Smooth muscle cell (in vitro differentiated cells): ENCODE measurements around the gene GPR18. TPM values are rescaled to one million over a fixed set of nuclear protein-coding genes. Genes with fewer than 3 reads are reported as not detected.

Source experiments
- DNase-seq: peaks from one replicate; lab custom pipeline; 2025; ENCODE audit not compliant: unreplicated experiment; lab: John Stamatoyannopoulos, UW
- H2AFZ ChIP-seq: fragments of 200-600 bp; sonication (generic); 2 replicates; pipeline ENCODE4 v1.6.0; 2016; ENCODE audit warnings: antibody characterized with exemption, low read depth, mild to moderate bottlenecking
- H3F3A ChIP-seq: fragments of 200-600 bp; sonication (generic); 2 replicates; pipeline ENCODE4 v1.6.0; 2017; ENCODE audit warnings: antibody characterized with exemption, low read depth
- H3K27ac ChIP-seq: fragments of 200-600 bp; sonication (generic); 2 replicates; pipeline ENCODE4 v1.5.1; 2016; ENCODE audit warnings: low read depth, mild to moderate bottlenecking
- H3K27me3 ChIP-seq: fragments of 200-600 bp; sonication (generic); 2 replicates; pipeline ENCODE4 v1.6.1; 2016; ENCODE audit warnings: low read depth, mild to moderate bottlenecking
- H3K36me3 ChIP-seq: fragments of 200-600 bp; sonication (generic); 2 replicates; pipeline ENCODE4 v1.5.1; 2016; ENCODE audit warnings: low read depth
- H3K4me1 ChIP-seq: fragments of 200-600 bp; sonication (generic); 2 replicates; pipeline ENCODE4 v1.5.1; 2016; ENCODE audit warnings: low read depth
- H3K4me2 ChIP-seq: fragments of 200-600 bp; sonication (generic); 2 replicates; pipeline ENCODE4 v1.6.0; 2016; ENCODE audit warnings: mild to moderate bottlenecking
- H3K4me3 ChIP-seq: fragments of 200-600 bp; sonication (generic); 2 replicates; pipeline ENCODE4 v1.5.1; 2016; ENCODE audit warnings: mild to moderate bottlenecking
- H3K79me2 ChIP-seq: fragments of 200-600 bp; sonication (generic); 2 replicates; pipeline ENCODE4 v1.6.0; 2016; ENCODE audit warnings: low read depth, mild to moderate bottlenecking
- H3K9ac ChIP-seq: fragments of 200-600 bp; sonication (generic); 2 replicates; pipeline ENCODE4 v1.6.0; 2016; ENCODE audit warnings: low read depth
- H3K9me3 ChIP-seq: fragments of 200-600 bp; sonication (generic); replicated peaks from 2 replicates; pipeline ENCODE4 v1.5.1; 2016; ENCODE audit warnings: low read depth
- H4K20me1 ChIP-seq: fragments of 200-600 bp; sonication (generic); 2 replicates; pipeline ENCODE4 v1.6.0; 2016; ENCODE audit warnings: low read depth
- WGBS: methylation state at CpG from one replicate; pipeline ENCODE4 v1.1.7; 2016; ENCODE audit warnings: low lambda C conversion rate; 5-methylcytosine and 5-hydroxymethylcytosine counted together
- polyA plus RNA-seq: library from polyadenylated mRNA; unstranded; fragments of >200 nt; fragmentation: Nextera tagmentation; extraction: Ambion mirVana; gene quantifications from 2 replicates; pipeline ENCODE4 v1.2.1, GENCODE V29; 2016
- total RNA-seq: library from RNA; depleted of rRNA; stranded (reverse); fragments of >200 nt; gene quantifications from 2 replicates; pipeline ENCODE4 v1.2.3, GENCODE V29; 2014
- TF ChIP-seq, protein P1 (sequence below): fragments of 200-600 bp; sonication (generic); IDR thresholded peaks from 2 replicates; pipeline ENCODE4 v1.5.1; 2017; ENCODE audit warnings: borderline replicate concordance, mild to moderate bottlenecking, antibody characterized with exemption; ENCODE audit not compliant: insufficient read depth, poor library complexity, severe bottlenecking

GPR18 gene
- total and polyA plus RNA-seq, 2 experiments from 2014 or later: not detected

DNA sequence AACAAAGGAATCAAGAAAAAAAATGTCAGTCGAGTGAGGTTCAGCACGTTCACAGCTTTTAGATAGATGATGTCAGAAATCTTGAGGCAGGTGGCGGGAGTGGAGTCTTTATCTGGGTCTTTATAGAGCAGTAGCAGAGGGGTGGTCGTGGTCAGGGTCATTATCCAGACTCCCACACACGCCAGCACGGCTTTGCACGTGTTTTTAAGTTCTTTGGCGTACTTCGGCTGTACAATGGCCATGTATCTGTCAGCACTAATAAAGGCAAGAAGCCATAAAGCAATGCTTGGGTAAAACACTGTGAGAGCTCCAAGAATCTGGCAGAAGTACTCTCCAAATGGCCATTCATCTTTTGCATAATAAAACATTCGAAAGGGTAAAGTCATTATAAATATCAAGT, 2.9 kb downstream of the GPR18 start:
- TF ChIP-seq, protein P1, sequence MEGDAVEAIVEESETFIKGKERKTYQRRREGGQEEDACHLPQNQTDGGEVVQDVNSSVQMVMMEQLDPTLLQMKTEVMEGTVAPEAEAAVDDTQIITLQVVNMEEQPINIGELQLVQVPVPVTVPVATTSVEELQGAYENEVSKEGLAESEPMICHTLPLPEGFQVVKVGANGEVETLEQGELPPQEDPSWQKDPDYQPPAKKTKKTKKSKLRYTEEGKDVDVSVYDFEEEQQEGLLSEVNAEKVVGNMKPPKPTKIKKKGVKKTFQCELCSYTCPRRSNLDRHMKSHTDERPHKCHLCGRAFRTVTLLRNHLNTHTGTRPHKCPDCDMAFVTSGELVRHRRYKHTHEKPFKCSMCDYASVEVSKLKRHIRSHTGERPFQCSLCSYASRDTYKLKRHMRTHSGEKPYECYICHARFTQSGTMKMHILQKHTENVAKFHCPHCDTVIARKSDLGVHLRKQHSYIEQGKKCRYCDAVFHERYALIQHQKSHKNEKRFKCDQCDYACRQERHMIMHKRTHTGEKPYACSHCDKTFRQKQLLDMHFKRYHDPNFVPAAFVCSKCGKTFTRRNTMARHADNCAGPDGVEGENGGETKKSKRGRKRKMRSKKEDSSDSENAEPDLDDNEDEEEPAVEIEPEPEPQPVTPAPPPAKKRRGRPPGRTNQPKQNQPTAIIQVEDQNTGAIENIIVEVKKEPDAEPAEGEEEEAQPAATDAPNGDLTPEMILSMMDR: no peak

DNA sequence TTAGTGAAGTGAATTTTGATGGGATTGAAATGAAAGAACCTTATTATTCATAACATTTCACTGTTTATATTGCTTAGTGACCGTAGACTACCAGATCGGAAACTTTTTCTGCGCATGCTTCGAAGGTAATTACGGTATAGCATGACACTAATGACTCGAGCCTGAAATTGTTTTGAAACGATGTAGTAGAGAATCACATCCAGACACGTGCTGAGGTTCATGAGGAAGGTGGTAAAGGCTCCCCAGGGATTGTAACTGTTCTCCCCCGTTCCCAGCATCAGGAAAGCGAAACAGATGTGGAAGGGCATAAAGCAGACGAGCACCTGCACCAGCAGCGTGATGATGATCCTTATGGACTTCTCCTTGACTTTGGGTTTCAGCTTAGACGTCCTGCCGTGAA, 3.3 kb downstream of the GPR18 start:
- Histone ChIP-seq H3K79me2 (no peaks in the 10 kb centered on the region), H3K27me3 (no peaks in the 10 kb centered on the region), H3K36me3 (no peaks in the 10 kb centered on the region), H3K27ac (no peak overlapping the region), H3K4me1 (peaks cover 9% of the 10 kb centered on the region), H2AFZ (no peak overlapping the region), H4K20me1 (peaks cover 5% of the 10 kb centered on the region), H3K9me3 (no peaks in the 10 kb centered on the region), H3K4me2 (no peak overlapping the region), H3K4me3 (no peak overlapping the region), H3K9ac (no peak overlapping the region), H3F3A (no peaks in the 10 kb centered on the region)
- no peak for DNase-seq
- WGBS: 95% methylated on average over 14 of the region's 14 CpGs
- TF ChIP-seq, protein P1: no peak

More for the DNA sequence above, 2.9 kb downstream of the GPR18 start:
- peaks cover 9% of the 10 kb centered on the region for H3K4me1 ChIP-seq
- peaks cover 5% of the 10 kb centered on the region for H4K20me1 ChIP-seq
- H3K79me2 ChIP-seq: no peaks in the 10 kb centered on the region
- no peak overlapping the region for H3K9ac ChIP-seq
- no peak for DNase-seq
- H3K36me3 ChIP-seq: no peaks in the 10 kb centered on the region
- H3K9me3 ChIP-seq: no peaks in the 10 kb centered on the region
- H3K27me3 ChIP-seq: no peaks in the 10 kb centered on the region
- H2AFZ ChIP-seq: no peak overlapping the region
- 89% methylated on average over 10 of the region's 10 CpGs for WGBS
- no peaks in the 10 kb centered on the region for H3F3A ChIP-seq
- no peak overlapping the region for H3K27ac ChIP-seq
- H3K4me3 ChIP-seq: no peak overlapping the region
- H3K4me2 ChIP-seq: no peak overlapping the region

DNA sequence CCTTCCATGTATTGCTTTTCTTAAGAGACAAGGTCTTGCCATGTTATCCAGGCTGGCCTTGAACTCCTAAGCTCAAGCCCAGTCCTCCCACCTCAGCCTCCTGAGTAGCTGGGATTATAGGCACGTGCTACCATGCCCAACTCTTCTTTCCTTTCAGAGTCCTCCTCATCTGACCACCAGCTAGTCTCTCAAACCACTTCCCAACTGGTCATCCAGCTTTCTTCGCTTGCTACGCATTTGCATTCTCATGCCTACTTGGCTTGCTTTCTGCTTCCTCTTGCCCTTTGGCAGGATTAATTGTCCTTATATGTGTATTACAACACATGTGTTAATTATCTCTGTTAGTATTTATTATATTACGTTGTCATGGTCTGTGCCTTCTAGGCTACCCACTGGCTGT, 6.3 kb downstream of the GPR18 start:
- Histone ChIP-seq H4K20me1 (peaks cover 5% of the 10 kb centered on the region), H3K79me2 (no peaks in the 10 kb centered on the region), H3K4me3 (no peak overlapping the region), H3K9me3 (no peaks in the 10 kb centered on the region), H3K36me3 (no peaks in the 10 kb centered on the region), H2AFZ (no peak overlapping the region), H3F3A (no peaks in the 10 kb centered on the region), H3K9ac (no peak overlapping the region), H3K4me1 (peaks cover under 1% of the 10 kb centered on the region), H3K27ac (peak overlapping the region; percentile 28), H3K4me2 (no peak overlapping the region), H3K27me3 (no peaks in the 10 kb centered on the region)
- TF ChIP-seq, protein P1: no peak
- 94% methylated on average over 4 of the region's 4 CpGs for WGBS
- no peak for DNase-seq
